LoVo (cell line): ENCODE data around the gene PIK3CB.
"Not testable (repeated sequence)": the region's sequence is repeated elsewhere in the genome, so short reads cannot be mapped to it uniquely, and the experiment has no call there.

Experiments
- DNase-seq: peaks from one replicate; pipeline ENCODE4 v3.0.0-alpha.2; 2016; ENCODE audit warnings: low spot score

The PIK3CB gene

GRCh38 chr3:138608322-138609135, 226.2 kb downstream of the PIK3CB start, which contains the start of gene FAIM:
FAIM (plus strand) TSS chr3:138608771; CDS start chr3:138619727, 10,956 bp downstream.
- peak; percentile 69 for DNase-seq

- not testable (repeated sequence) for DNase-seq
Observed at GRCh38 chr3:138604106-138604595, 230.6 kb downstream of the PIK3CB start.
